Lower leg skin (tissue), 3 donors: ENCODE results near the gene TRAF4.

ENCODE experiments used
- POLR2A ChIP-seq, 2 donors: fragments of 450-650 bp; IDR thresholded peaks; one replicate each; pipeline ENCODE4 v1.6.1; 2016 to 2017; ENCODE audit warnings: antibody characterized with exemption in 2 of 2, mild to moderate bottlenecking in 1 of 2, moderate library complexity in 1 of 2
- TF ChIP-seq, protein P1 (sequence below), 3 donors: fragments of 450-650 bp; IDR thresholded peaks; one replicate each; pipeline ENCODE4 v1.5.1; 2016; ENCODE audit warnings: antibody characterized with exemption in 3 of 3, mild to moderate bottlenecking in 3 of 3, moderate library complexity in 2 of 3

DNA sequence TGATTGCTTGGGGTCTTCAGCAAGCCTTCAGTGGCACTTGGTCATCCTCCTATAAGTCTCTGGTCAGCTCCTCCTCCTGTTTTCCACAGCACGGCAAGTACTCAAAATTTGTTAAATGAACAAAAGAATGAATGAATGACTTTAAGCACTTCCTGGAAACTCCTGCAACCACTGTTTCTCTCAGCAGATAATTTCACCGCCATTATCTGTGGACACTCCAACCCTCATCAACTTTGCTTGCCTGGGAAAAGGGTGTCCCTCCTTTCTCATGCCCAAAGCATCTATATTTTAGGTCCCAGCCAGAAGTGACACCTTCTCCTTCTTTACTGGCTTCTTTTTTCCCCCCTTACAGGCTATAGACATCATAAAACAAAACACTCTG is 36.5 kb upstream of the TRAF4 start:
- TF ChIP-seq, protein P1, sequence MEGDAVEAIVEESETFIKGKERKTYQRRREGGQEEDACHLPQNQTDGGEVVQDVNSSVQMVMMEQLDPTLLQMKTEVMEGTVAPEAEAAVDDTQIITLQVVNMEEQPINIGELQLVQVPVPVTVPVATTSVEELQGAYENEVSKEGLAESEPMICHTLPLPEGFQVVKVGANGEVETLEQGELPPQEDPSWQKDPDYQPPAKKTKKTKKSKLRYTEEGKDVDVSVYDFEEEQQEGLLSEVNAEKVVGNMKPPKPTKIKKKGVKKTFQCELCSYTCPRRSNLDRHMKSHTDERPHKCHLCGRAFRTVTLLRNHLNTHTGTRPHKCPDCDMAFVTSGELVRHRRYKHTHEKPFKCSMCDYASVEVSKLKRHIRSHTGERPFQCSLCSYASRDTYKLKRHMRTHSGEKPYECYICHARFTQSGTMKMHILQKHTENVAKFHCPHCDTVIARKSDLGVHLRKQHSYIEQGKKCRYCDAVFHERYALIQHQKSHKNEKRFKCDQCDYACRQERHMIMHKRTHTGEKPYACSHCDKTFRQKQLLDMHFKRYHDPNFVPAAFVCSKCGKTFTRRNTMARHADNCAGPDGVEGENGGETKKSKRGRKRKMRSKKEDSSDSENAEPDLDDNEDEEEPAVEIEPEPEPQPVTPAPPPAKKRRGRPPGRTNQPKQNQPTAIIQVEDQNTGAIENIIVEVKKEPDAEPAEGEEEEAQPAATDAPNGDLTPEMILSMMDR (IDR thresholded peaks at IDR 0.05): no peak
- no peak for TF ChIP-seq POLR2A (IDR thresholded peaks at IDR 0.05)
